GM18526 (cell line): ENCODE data around the gene ITGB3.

Experiments used
- POLR2A ChIP-seq: IDR thresholded peaks from 3 replicates; pipeline ENCODE4 v1.6.1; 2011; ENCODE audit not compliant: insufficient read length; ENCODE audit errors: extremely low read depth

ITGB3 gene

DNA sequence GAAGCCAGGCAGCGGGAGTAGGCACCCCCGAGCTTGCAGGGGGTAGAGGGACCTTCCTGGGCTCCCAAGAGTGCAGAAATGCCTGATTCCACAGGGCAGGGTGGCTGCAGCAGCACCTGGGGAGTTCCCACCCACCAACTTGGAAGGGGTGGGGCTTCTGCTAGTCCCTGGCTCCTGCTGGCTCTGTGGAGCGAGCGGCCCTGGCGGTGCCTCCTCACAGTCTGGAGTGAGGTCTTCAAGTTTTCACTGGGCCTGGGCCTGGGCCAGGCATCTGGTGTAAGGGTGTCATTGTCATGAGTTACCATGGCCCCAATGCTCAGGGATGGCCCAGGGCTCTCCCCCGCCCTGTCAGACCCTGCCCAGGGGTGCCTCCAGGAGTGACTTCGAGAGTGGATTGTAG lies 15.8 kb upstream of the ITGB3 start:
- TF ChIP-seq POLR2A, result no peak

DNA sequence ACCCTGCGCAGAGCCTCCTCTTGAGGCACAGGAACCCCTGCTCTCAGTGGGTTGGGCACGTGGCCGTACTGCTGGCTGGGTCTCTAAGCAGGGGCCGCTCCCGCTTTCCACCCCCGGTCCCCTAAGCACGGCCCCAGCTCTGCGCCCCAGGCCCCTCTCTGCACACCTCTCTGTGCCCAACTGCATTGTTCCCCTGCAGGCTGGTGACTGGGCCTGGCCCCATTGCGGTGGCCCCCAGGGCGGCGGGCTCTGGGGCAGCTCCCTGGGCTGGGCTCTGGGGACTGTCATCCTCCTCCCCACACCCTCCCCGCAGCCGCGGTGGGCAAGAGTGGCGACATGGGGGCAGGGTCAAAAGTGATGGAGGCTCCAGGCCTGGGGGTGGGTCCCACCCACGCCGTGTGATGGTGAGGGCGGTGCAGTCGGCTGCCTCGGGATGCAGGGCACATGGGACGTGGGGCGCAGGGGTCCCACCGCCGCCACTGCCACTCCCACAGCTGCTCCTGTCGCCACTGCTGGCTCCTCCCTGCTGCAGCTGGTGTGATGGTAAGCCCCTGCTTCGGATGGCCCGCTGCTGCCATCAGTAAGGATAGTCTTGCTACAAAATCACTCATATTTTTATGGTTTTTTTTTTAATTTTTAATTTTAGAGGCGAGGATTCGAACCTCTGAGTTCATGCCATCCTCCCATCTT lies 15.2 kb upstream of the ITGB3 start:
- no peak for TF ChIP-seq POLR2A

DNA sequence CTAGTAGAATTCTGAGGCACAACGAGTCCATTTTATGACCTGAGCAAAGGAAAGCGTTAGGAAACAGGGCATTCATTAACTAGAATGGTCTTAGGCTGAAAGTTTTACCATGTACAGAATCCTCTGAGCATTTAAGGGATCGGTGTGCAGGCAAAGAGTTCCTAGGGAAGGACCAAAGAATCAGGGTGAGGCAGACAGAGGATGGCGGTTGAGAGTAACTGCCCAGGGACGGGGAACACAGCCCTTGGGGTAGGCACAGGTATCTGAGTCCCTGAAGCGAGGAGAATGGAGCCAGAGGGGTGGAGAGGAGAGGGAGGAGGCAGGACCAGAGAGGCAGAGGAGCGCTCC lies 14.0 kb upstream of the ITGB3 start:
- no peak for TF ChIP-seq POLR2A

DNA sequence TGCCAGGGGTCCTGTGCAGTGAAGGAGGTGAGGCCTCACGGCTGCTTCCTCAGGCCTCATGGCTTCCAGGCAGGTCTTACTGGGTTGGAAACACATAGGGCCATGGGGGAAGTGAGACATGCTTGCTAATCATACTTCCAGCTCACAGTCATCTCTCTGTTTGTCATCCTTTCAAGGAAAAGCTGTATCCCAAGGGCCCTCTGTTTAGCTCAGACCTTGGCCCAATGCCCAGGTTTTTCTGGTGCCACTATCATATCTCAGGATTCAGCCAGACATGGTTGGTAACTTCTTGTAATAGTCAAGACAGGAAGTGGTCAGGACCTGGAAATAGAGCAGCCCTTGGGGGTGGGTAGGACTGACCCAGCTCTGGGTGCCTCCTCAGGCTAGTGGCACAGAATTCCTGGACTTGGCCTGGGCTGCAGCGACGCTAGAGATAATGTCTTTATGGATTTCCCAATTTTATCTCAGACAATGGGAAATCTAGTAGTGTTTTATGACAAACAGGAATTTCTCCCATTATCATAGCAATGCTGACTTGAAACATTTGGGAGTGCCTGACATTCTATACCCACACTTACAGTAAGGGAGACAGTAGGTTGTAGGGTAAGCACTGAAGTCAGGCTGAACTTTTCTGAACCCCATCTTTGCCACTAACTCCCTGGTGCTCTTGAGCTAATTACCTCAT lies 13.5 kb upstream of the ITGB3 start:
- TF ChIP-seq POLR2A, result no peak

DNA sequence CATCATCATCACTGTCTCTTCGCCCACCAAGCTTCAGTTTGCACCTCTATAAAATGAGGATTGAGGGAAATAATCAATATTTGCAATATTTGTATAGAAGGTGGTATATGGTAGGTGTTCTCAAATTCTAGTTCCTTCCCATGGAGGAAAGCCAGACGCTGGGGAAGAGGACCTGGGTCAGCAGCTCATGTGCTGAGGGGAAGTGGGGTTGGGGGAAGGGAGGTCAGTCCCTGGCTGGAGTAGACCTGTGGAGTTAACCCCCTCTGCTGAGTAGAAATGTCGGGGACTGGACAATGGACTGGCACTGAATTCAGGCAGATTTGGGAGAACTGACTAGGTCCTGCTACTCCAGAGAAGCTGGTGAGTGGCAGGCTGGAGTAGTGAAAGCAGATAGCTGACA lies 12.8 kb upstream of the ITGB3 start:
- TF ChIP-seq POLR2A, result no peak

- no peak for TF ChIP-seq POLR2A
Measured at GRCh38 chr17:47242648-47243047, 11.0 kb upstream of the ITGB3 start.

- TF ChIP-seq POLR2A, result no peak
Measured at GRCh38 chr17:47243737-47244598, 9.7 kb upstream of the ITGB3 start.

- no peak for TF ChIP-seq POLR2A
Measured at GRCh38 chr17:47244697-47245096, 8.9 kb upstream of the ITGB3 start.

DNA sequence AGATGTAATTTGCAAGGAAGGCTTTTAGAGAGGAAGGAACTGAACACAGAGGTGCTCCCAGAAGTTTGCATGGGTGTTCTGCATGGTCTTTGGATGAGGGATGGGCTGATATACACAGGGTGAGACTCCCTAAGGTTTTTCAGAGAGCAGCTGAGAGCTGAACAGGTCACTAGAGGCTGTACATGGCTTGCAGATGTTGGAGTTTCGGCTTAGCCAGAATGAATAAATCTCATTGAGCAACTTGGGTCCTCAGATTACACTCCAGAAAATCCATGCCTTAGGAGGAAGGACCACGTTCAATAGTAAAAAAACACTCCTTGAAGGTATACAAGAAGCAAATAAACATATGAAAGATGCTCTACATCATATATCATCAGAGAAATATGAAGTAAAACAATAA lies 7.5 kb upstream of the ITGB3 start:
- no peak for TF ChIP-seq POLR2A

- TF ChIP-seq POLR2A, result no peak
Measured at GRCh38 chr17:47250855-47251254, 2.8 kb upstream of the ITGB3 start.

GRCh38 chr17:47251421-47251940 lies 2.1 kb upstream of the ITGB3 start:
- no peak for TF ChIP-seq POLR2A

DNA sequence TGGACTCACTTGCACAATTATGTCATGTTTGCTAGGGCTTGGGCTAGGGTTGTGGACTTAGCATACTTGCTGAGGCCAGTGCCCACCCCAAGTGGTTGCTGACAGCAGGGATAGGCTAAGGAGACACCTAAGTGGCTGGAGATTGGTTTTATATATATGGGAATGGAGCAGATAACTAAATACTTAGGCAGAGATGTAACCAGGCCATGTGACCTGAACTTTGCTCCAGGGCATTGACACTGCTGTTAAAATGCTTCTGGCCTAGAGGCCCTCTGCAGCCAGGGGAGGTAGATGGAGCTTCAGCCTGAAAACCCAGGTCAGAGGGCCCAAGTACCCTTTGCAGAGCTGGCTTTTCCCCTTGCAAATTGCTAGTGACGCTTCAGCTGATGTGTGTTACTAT lies 1.4 kb upstream of the ITGB3 start:
- no peak for TF ChIP-seq POLR2A

- no peak for TF ChIP-seq POLR2A
Measured at GRCh38 chr17:47252766-47253512, 688 bp upstream of the ITGB3 start.

DNA sequence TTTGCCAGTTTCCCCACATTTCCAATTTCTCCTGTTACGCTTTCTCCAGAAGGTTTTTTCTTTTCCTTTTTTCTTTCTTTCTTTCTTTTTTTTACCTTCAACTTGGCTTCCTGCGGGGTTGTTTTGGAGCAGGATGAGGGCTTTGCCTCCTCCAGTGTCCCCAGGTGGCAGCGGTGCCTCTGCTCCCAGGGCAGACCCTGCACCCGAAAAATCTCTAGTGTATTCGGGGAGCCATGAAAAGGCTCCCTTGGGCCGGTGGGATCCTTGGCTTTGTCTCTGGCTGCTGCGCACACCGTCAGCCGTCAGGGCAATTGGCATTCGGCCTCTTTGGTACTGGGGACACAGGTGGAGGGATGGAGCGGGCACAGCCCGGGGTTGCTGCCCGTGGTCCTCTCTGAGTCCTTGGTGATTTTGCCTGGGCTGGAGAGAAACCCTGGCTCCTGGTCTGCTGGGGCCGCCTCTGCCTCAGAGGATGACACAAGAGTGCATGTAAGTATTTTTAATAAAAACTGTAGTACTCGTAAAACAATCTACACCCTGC lies 846 bp downstream of the ITGB3 start:
- TF ChIP-seq POLR2A, result no peak
